ENCODE data around the gene OXLD1.

GRCh38 chr17:81700353-81701287, 34.2 kb upstream of the OXLD1 start:
- no peak for TF ChIP-seq POLR2A (IDR thresholded peaks at IDR 0.05; ENCODE audit: low read length)
- TF ChIP-seq GATA1 (IDR thresholded peaks at IDR 0.05; ENCODE audit: low read depth, low read length) = no peak
